Stimulated activated CD4-positive, alpha-beta T cell treated with anti-CD3 and anti-CD28 coated beads, Interleukin-15, amount 100 ng/mL, for 1 hour (primary cell): ENCODE measurements around the gene SCN5A.

Experiments used
- DNase-seq, 2 donors: peaks; one replicate each; pipeline ENCODE4 v3.0.0-alpha.2; 2020; ENCODE audit warnings: low read depth in 1 of 2, low spot score in 1 of 2

SCN5A gene

DNA sequence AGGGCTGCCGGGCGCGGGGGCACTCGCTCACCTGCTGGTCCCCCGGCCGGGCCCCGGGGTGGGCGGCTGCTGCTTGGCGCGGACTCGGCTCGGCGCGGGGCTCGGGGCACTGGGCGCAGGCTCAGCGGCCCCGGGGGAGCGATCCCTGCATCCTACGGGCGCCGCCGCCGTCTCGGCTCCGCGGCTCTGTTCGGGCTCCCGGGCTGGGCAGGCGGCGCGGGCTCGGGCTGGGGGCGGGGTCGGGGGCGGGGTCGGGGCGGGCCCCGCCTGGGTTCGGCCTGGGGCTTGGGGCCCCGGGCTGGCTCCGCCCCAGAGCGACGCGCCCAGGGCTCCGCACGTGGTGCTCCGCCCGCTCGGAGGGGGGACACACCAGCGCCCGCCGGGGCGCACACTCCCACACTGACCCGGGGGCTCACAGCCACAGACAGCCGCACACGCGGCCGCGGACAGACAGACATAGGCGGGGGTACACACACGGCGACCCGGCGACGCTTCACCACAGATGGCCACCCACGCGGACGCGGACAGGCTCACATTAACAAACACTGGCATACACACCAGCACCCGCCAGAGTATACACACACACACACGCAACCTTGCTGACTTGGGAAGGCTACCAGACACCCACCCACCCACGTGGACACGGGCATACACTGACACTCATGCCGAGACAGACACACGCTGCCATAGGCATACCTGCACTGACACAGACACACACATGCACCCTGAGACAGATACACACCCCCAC, at the start of gene SCN5A:
Gene SCN5A (minus strand): TSS at position 188 of the 748 bp plus-strand sequence. CDS start 16,380 bp downstream, outside the sequence.
- peak; percentile 30 to 40 for DNase-seq

DNA sequence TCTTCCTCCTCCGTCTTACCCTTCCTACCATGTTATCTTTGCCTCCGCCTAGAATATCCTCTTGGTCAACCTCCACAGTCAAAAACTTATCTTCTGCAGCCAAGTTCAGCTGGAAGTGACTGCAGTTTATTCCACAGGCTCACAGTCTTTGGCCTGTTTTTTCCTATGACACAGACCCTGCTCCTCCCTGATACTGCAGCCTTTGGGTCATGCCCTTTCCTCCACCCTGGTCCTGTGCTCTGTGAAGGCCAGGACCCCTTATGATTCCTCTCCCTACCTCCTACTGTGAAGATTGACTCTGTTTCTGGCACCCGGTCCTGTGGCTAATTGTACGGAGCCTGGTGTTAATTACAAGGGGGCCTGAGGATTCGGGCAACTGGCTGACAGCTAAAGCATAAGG, 49.3 kb upstream of the SCN5A start:
- DNase-seq = no peak

DNA sequence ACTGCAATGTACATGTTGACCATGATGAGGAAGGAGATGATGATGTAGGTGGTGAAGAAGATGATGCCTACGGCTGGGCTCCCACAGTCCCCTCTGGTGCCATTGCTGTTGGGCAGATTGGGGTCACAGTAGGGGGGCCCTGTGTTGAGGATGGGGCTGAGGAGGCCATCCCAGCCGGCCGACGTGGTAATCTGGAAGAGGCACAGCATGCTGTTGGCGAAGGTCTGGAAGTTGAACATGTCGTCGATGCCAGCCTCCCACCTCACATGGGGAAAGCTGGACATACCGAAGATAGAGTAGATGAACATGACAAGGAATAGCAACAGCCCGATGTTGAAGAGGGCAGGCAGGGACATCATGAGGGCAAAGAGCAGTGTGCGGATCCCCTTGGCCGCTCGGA, 48.6 kb upstream of the SCN5A start:
- no peak for DNase-seq

DNA sequence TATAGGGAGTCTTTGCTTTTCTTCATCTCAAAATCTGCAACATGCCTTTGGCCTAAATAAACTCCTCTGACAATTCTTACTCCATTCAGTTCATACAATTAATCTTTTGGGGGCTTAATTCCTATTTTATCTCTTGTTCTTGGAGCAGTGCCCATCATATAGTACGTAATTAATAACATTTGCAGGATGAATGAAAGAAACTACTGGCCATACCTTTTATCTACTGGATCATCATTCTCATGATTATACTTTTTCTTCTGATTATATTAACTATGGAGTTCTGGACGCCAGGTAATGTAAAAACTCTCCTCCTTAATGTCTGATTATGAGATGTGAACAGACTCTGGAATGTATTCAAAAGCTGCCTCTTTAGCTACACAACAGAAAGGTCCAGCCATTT, 46.5 kb upstream of the SCN5A start:
- no peak for DNase-seq

DNA sequence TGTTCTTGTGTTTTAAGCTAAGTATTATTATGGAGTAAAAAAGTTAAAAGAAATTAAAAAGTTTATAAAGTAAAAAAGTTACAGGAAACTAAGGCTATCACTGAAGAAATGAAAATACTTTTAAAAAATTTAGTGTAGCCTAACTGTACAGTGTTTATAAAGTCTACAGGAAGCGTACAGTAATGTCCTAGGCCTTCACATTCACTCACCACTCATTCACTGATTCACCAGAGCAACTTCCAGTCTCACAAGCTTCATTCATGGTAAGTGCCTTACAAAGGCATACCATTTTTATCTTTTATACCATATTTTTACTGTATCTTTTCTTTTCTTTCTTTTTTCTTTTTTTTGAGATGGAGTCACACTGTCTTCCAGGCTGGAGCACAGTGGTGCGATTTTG, 40.7 kb upstream of the SCN5A start:
- no peak for DNase-seq

DNA sequence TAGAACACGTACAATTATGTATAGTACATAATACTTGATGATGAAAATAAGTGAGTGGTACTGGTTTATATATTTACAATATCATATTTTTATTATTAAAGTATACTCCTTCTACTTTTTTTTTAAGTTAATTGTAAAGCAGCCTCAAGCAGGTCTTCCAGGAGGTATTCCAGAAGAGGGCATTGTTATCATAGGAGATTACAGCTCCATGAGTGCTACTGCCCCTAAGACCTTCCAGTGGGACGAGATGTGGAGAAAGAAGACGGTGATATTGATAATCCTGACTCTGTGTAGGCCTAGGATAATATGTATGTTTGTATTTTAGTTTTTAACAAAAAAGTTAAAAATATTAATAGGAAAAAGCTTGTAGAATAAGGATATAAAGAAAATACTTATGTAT, 40.3 kb upstream of the SCN5A start:
- no peak for DNase-seq

DNA sequence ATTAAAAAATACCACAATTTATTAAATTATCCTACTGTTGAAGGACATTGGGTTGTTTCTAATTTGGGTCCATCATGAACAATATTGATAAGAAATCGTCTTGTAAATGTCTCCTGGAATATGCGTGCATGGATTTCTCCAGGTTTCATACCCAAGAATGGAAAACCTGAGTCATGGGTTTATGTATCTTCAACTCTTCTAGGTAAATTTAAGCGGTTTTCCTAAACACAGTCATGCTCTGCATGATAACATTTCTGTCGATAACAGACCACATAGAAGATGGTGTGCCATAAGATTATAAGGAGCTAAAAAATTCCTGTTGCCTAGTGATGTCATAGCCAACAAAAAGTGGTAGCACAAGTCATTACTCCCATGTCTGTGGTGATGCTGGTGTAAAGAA, 39.9 kb upstream of the SCN5A start:
- no peak for DNase-seq

DNA sequence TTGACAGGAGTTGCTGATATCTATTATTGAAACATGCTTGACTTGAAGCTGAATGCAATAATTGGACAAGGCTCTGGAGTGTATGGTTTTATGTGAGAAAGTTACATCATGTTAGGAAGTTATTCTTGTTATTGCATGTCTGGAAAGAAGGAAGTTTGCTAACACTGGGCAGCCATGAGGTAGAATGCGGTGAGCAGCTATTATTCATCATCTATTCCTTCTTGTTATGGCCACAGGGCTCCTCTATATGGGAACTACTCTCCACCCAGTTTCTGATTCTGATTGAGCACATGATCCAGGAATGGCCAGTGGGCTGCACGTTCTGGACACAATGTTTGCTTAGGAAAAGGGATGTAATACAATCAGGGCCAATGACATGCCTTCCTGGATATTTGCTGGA, 37.8 kb upstream of the SCN5A start:
- no peak for DNase-seq

DNA sequence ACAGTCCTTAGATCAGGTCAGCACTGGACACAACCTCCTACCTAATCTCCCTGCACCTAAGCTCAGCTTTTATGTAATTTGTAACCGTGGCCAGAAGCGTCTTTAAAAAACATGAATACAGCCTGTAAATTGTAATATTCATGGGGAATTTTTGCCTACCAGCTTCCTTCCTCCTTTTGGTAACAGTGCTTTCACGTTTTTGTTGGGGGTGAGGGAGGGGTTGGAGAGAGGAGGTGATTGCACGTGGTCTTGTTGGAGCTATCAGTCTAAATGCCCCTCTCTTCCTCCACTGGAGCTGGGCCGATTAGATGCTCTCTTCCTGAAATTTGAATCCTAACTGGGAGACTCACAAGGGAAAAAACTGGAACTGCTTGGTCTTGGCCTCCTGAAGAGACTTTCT, 35.1 kb upstream of the SCN5A start:
- no peak for DNase-seq

DNA sequence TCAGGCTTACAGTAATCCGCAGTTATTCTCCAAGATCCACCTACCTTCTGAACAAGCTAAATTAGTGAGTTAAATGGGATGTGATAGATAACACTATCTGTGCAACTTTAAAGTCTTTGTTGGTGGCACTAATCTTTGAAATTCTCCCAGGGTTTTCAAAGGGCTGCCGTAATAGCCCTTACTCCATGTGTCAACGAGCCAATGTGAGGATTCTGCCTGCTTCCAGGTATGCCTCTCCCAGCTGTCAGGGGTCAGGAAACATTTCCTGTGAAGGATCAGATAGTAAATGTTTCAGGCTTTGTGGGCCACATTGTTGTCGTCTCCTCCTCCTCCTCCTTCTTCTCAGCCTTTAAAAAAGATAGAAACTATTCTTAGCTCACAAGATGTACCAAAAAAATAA, 20.2 kb upstream of the SCN5A start:
- DNase-seq = no peak

DNA sequence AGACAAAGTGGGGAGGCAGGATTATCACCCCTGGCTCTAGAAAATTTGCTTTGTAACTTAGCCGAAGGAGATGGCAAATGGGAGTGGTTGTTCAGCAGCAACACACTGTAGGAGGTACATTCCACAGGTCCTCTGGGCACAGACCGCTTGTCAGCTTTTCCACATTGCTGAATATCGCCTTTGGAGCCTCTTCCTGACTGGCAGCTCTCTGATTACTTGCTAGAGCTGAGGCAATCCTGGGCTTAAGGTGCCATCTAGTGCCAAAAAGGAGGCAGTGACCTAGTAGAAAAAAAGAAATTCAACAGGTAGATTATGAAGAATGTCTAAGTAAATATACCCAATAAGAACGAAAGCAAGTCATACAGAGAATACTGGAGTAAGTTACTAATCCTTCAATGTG, 13.1 kb upstream of the SCN5A start:
- no peak for DNase-seq

DNA sequence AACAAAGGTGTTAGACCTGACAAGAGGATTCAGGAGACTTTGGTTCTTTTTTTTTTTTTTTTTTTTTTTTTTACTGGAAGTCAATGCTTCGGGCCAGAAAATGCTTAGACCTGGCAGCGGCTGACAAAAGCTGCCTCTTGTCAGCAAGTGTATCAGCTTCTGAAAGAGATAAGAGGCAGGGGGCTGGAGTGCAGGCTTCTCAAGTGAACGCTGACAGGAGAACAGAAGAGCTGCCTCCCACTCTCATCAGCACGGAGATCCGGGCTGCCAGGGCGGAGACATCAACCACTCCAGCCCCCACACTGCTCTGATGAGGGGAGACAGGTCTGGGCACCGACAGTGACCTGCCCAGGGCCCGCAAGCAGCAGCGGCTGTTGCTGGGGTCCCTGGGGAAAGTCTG, 9.4 kb upstream of the SCN5A start:
- DNase-seq = no peak

DNA sequence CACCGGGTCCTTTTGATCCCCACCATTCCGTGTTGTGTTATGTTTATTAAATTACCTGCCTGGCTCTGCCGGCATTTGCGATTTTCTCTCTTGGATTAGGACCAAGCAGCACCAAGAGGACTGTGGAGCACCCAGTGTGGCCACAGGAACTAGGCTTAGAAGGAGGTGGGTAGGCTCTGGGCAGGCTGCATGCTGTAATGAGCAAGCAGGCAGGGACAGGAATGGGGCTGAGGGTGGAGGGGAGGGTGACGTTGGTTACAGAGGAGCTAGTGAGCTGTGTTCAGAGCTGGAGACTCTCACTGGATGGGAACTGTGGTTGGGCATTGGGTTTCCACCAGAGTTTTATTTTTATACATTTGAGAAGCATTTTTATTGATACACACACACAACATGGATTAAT, 7.9 kb upstream of the SCN5A start:
- DNase-seq = no peak

DNA sequence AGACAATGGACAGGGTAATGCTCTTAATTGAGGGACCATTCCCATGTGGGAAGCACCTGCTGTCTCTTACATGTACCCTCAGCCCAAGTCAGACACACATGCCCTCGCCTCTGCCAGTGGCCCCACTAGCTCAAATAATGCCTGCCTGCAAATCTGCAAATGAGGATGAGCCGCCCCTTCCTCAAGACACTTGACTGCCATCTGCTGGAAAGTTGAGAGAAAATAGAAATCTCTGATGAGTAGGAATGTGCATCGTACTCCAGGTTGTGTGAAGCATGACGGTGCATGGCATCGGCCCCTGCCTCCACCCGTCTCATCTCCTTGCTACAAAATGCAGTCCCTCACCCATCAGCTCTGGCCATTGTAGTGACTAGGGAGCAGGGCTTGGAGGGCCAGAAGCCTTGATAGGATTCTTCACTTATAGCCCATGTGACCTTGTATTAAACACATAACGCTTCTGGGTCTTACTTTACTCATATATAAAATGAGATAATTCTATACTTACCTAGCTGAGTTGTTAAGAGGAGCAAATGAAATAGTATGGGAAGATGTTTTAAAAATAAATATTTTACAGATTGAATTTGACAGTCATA, 6.3 kb upstream of the SCN5A start:
- no peak for DNase-seq

DNA sequence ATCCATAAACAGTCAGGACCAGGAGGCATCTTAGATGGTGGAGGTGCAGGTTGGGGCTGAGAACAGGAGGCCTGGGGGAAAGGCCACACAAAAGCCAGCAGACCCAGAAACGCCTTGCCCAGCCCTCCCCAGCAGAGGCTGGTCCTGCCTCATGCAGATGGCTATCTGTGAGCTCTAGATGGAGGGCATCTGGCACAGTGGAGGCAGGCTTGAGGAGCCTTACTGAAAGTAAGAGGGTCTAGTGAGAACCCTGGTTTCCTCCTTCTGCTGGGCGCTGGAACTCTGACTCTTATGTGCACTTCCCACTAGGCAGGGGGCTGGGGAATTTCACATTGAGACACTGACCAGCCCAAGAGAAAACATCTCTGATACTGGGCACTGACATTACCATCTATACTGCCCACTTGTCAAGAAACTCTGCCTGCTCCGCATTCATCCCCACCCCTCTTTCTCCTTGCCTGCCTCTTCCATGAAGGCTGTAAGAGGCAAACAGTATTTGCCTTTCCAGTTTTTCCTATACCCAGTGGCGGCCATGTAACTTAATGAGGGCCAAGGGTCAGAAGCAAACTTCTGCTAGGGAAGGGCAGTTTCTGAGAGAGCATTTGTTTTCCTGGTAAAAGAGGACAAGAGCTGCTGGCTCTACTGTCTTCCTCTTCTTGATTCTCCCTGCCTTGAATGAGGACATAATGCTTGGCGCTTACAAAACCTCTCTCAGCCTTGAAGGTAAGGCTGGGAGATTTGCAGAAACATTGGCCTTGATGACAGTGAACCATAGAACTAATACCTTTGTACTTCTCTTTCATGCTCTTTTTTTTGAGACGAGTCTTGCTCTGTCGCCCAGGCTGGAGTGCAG, 4.4 kb upstream of the SCN5A start:
- DNase-seq = no peak

DNA sequence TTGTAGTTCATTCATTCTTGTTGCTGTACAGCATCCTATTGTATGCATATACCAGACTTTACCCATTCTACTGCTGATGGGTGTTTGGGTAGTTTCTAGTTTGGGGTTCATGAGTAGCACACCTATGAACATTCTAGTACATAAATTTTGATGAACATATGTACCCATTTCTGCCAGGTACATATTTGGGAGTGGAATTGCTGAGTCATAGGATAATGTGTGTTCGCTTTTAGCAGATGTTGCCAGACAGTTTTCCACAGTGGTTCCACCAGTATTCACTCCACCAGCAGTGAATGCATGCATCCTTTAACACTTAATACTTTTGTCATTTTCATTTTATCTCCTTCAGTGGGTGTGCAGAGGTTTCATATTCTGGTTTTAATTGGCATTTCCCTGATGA, 3.4 kb upstream of the SCN5A start:
- DNase-seq = no peak

DNA sequence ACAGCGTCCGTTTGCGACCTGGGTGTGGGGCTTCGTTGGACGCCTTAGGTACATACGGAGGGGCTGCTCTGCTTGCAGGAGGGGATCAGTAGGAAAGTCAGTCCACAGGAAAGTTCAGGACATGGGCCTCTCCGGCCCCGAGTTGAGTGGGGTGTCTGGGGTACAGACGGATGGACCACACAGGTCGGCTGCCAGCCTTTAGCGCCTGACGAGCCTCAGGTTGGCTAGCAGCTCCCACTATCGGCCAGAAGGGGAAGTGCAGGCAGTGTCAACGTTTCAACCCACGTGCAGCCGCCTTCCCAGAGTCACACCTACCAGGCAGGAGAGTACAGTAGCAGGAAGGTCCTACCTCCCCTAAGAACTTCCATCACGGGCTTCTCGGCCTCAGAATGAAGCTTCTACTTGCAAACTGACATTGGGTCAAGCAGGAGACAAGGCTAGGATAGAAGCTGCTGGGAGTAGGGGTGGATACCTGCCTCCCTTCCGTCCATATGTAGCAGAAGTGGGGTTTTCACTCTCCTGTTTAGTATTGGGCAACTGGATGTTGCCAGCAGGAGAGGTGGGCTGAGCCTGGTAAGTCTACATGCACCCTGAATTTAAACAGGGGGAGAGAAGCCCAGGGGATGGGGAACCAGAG, 1.8 kb upstream of the SCN5A start:
- DNase-seq = peak; percentile 28 to 51

DNA sequence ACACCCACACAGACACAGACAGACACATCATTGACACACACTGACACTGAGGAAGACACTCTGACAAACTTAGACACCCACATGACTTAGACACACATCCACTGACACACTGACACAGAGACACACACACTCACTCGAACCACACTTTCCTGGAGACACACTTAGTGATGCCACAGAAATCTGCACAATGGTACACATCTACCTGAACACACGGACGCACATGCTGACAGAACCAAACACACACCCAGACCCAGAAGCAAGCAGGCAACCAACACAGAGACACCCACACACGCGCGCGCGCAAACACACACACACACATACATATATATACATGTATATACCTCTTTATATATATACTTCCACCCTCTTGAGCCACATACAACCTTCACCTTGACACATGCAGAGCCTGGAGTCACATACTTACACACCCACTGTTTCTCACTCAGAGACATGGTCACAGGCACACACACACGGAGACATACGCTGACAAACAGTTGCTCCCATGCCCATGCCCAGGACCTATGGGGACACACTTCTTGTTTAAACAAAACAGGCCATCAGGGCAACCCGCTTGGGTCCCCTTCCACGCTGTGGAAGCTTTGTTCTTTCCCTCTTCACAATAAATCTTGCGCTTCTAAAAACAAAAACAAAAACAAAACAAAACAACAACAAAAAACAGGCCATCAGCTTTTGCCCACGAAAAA, 913 bp upstream of the SCN5A start:
- DNase-seq = no peak

DNA sequence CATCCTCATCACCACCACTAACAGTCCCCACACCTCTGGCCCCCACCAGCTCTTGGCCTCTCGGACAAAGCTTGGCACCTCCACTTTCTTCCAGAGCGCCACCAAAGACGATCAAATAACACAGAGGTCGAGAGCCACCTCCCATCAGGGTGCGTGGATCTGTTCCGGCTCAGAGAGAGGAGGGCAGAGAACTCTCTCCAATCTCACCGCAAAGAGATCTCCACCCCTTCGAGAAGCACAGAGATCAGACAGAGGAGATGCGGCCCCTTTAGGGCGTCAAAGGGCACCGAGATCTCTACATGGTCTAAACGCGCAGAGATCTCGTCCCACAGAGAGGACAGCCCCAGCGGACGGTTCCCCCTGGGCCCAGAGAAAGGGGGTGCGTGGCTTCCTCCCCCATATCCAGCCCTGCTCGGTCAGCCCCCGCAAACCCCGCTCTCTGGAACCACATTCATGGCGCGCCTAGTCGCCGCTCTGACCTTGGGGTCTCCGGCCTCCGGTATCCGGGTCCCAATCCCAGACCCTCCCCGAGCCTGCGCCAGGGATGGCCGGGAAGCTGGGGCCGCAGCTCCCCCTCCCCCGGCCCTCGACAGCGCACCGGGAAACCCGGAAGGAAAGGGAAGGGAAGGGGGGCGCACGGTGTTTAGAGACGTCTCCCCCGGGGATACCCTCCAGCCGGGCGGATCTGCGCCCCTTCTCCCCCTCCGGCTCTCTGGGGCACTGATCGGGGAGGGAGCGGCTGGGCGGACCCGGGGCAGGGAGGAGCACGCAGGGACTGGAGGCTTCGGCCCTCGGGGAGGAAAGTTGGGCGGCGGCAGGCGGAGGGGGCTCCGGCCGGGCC, 608 bp downstream of the SCN5A start:
- no peak for DNase-seq

DNA sequence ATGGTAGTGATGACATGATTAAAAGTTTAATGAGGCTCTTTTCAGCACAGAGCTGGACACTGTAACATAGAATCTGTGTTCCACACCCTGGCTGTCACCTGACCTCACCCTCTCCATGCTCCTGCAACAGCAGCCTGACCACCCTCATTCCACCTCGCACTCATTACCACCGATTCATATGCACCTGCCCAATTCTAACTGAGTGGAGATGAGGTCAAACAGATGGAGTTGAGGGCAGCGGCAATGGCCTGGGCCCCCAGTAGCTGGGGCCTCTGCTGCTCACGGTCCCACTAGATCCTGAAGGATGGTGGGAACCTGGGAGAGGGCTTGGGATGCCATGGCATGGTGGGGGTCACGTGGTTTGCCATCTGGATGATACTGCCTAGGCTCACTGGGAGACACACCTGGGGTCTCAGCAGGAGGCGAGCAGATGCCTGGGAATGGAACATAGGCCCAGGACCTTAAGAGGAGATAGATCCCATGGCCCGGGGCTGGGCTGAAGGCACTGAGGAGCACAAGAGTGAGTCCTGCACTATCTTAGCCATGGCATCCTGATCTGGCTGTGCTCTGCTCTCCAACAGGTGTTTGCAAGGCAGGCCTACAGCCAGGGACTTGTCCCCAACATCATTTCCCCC, 1.3 kb downstream of the SCN5A start:
- DNase-seq = no peak
